ENCODE data around the gene KCNK1.

GRCh38 chr1:233639611-233640010, 25.7 kb downstream of the KCNK1 start:
- no peak for TF ChIP-seq CTCF (IDR thresholded peaks at IDR 0.05)
- no peak for TF ChIP-seq POLR2A (IDR thresholded peaks at IDR 0.05)

Measured in testis (tissue), 2 donors.